Right lobe of liver (tissue), 6 donors: Measurements from ENCODE around the gene COL1A2. TPM values are rescaled to one million over a fixed set of nuclear protein-coding genes. Genes with fewer than 3 reads are reported as not detected.

Source experiments
- ATAC-seq, 4 donors: fragments of 200-7000 bp; cut with Tn5 transposase; one replicate each; pipeline ENCODE4 v1.9.1; 2020; ENCODE audit warnings: mild to moderate bottlenecking in 4 of 4, moderate library complexity in 4 of 4
- DNase-seq, 3 donors: peaks; one replicate each; pipeline ENCODE4 v3.0.0-alpha.2; 2020
- H3K27ac ChIP-seq, 3 donors: fragments of 200-600 bp; one replicate each; pipeline ENCODE4 v1.8.0; 2022
- H3K27me3 ChIP-seq, 2 donors: fragments of 200-600 bp; one replicate each; pipeline ENCODE4 v1.8.0; 2022
- H3K36me3 ChIP-seq, 4 donors: fragments of 200-600 bp; sonication (generic) in 1 of 4; one replicate each; pipeline versions ENCODE4 v1.5.1 to v1.8.0; 2017 to 2022; ENCODE audit warnings: control low read depth in 1 of 4
- H3K4me1 ChIP-seq, 4 donors: fragments of 200-600 bp; sonication (generic) in 1 of 4; one replicate each; pipeline versions ENCODE4 v1.5.1 to v1.8.0; 2017 to 2022; ENCODE audit warnings: control low read depth in 1 of 4
- H3K4me3 ChIP-seq, 3 donors: fragments of 200-600 bp; one replicate each; pipeline ENCODE4 v1.8.0; 2022
- H3K9me3 ChIP-seq, 4 donors: fragments of 200-600 bp; sonication (generic) in 1 of 4; one replicate each; pipeline versions ENCODE4 v1.5.1 to v1.8.0; 2017 to 2022; ENCODE audit warnings: control low read depth in 1 of 4
- POLR2A ChIP-seq: fragments of 450-650 bp; IDR thresholded peaks from one replicate; pipeline ENCODE4 v1.6.1; 2017; ENCODE audit warnings: antibody characterized with exemption, mild to moderate bottlenecking
- WGBS: methylation state at CpG from one replicate; pipeline ENCODE4 v1.1.6; 2018; ENCODE audit warnings: low coverage, low lambda C conversion rate; ENCODE audit not compliant: insufficient coverage; ENCODE audit errors: missing lambda C conversion rate; 5-methylcytosine and 5-hydroxymethylcytosine counted together
- intact Hi-C, 2 donors: fragments of 100-400 bp; cut with DNase I; formaldehyde crosslinking; loops; one replicate each; pipeline versions ENCODE4 v1.11.2 to v1.14.1; 2022
- total RNA-seq, 6 experiments: library from RNA; depleted of rRNA in 2 of 6; stranded (reverse); fragments of >200 nt in 2 of 6; fragmentation: NEBNext Ultra II Directional in 3 of 6; extraction: Animal tissue kit (Norgen Biotek cat#: 25700) in 3 of 6; gene quantifications; one replicate each; pipeline versions ENCODE4 v1.1.0 to v1.2.4, GENCODE V29; 2016 to 2023
- TF ChIP-seq, protein P1 (sequence below), 4 donors: fragments of 200-600 bp in 3 of 4; fragments of 450-650 bp in 1 of 4; IDR thresholded peaks; one replicate each; pipeline versions ENCODE4 v1.5.1 to v1.8.0; 2016 to 2022; ENCODE audit warnings: antibody characterized with exemption in 4 of 4, mild to moderate bottlenecking in 2 of 4
- donor health status: DM: no; HTN: yes; CAD: no.
- donor health status: DM: no; HTN: no; CAD: no.
- donor health status: DM: no; HTN: no; CAD: no.
- donor health status: DM: no; HTN: yes; CAD: no.
- donor health status: DM: no; HTN: yes; CAD: no.

Gene COL1A2
- total RNA-seq, 6 experiments from 2014 or later: 5.6 to 49.8 (median 18.4) TPM

- peak; percentile 71 to 83 (median 76) for ATAC-seq
- no peaks in the 10 kb centered on the region for H3K27me3 ChIP-seq
- no peak for TF ChIP-seq POLR2A
- TF ChIP-seq, protein P1, sequence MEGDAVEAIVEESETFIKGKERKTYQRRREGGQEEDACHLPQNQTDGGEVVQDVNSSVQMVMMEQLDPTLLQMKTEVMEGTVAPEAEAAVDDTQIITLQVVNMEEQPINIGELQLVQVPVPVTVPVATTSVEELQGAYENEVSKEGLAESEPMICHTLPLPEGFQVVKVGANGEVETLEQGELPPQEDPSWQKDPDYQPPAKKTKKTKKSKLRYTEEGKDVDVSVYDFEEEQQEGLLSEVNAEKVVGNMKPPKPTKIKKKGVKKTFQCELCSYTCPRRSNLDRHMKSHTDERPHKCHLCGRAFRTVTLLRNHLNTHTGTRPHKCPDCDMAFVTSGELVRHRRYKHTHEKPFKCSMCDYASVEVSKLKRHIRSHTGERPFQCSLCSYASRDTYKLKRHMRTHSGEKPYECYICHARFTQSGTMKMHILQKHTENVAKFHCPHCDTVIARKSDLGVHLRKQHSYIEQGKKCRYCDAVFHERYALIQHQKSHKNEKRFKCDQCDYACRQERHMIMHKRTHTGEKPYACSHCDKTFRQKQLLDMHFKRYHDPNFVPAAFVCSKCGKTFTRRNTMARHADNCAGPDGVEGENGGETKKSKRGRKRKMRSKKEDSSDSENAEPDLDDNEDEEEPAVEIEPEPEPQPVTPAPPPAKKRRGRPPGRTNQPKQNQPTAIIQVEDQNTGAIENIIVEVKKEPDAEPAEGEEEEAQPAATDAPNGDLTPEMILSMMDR (IDR thresholded peaks at IDR 0.05): peak; percentile 60 to 68 (median 66)
- no peak overlapping the region for H3K27ac ChIP-seq
- H3K9me3 ChIP-seq: no peaks in the 10 kb centered on the region
- 35% methylated on average over 4 of the region's 4 CpGs for WGBS
- intact Hi-C loops: no loop called here
- H3K4me1 ChIP-seq: no peaks in the 10 kb centered on the region
- H3K36me3 ChIP-seq: no peaks in the 10 kb centered on the region
- no peak for DNase-seq
- no peak overlapping the region for H3K4me3 ChIP-seq
Measured at GRCh38 chr7:94449151-94449725, 54.5 kb downstream of the COL1A2 start.

DNA sequence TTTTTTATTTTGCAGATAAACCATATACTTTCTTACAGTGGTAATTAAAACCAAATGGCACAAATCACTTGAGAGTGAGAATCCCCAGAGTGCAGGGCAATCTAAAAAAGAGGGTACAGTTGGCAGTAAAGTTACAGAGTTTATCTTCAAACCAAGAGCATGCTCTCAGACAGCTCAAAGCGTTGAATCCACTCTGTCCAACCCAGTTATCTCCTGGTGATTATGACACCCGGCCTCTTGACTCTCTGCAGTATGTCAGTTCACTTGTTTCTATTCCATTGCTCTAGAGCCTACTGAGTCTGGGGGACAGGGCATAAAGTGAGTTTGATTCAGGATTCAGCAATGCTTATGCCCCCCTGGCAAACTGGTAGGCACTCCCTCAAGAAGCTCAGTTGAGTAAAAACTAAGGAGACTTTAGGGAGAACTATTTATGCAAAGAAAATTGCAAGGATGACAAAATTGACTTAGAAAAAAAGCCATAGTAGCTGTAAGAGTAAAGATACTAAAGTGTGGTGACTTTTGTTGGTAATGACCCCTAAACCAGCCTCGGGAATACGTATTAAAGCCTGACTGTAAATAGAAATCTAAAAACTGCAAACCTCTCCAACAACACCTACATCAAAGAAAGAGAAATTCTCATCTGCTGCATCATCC is 55.5 kb downstream of the COL1A2 start:
- WGBS: 42% methylated on average over 4 of the region's 4 CpGs
- Histone ChIP-seq H3K9me3 (no peaks in the 10 kb centered on the region), H3K36me3 (no peaks in the 10 kb centered on the region), H3K4me3 (no peak overlapping the region), H3K27ac (no peak overlapping the region), H3K4me1 (no peaks in the 10 kb centered on the region), H3K27me3 (no peaks in the 10 kb centered on the region)
- ATAC-seq (no peak), DNase-seq (no peak)
- intact Hi-C loops: no loop called here
- no peak for TF ChIP-seq POLR2A
- TF ChIP-seq, protein P1 (IDR thresholded peaks at IDR 0.05): no peak

- Histone ChIP-seq H3K4me1 (no peaks in the 10 kb centered on the region), H3K9me3 (no peaks in the 10 kb centered on the region), H3K36me3 (no peaks in the 10 kb centered on the region), H3K27me3 (no peaks in the 10 kb centered on the region), H3K27ac (no peak overlapping the region), H3K4me3 (no peak overlapping the region)
- ATAC-seq (no peak), DNase-seq (no peak)
- WGBS: 66% methylated on average over 4 of the region's 4 CpGs
- intact Hi-C loops: no loop called here
- TF ChIP-seq, protein P1 (IDR thresholded peaks at IDR 0.05): no peak
- TF ChIP-seq POLR2A: no peak
Measured at GRCh38 chr7:94451187-94451586, 56.5 kb downstream of the COL1A2 start.

GRCh38 chr7:94452239-94452638 is 57.5 kb downstream of the COL1A2 start:
- Histone ChIP-seq H3K36me3 (no peaks in the 10 kb centered on the region), H3K27ac (no peak overlapping the region), H3K9me3 (no peaks in the 10 kb centered on the region), H3K4me1 (no peaks in the 10 kb centered on the region), H3K4me3 (no peak overlapping the region), H3K27me3 (no peaks in the 10 kb centered on the region)
- TF ChIP-seq, protein P1 (IDR thresholded peaks at IDR 0.05): no peak
- TF ChIP-seq POLR2A: no peak
- intact Hi-C loops: no loop called here
- DNase-seq (no peak), ATAC-seq (peak in 1 of 4 donors; percentile 50)
- WGBS: 32% methylated on average over 3 of the region's 3 CpGs
